GM19238 (cell line): ENCODE data around the gene MYLK4.
"Not testable (repeated sequence)": the region's sequence is repeated elsewhere in the genome, so short reads cannot be mapped to it uniquely, and the experiment has no call there.

Experiments
- DNase-seq: peaks from one replicate; pipeline ENCODE4 v3.0.0; 2011; ENCODE audit warnings: low spot score; ENCODE audit not compliant: insufficient read length

MYLK4 gene

DNA sequence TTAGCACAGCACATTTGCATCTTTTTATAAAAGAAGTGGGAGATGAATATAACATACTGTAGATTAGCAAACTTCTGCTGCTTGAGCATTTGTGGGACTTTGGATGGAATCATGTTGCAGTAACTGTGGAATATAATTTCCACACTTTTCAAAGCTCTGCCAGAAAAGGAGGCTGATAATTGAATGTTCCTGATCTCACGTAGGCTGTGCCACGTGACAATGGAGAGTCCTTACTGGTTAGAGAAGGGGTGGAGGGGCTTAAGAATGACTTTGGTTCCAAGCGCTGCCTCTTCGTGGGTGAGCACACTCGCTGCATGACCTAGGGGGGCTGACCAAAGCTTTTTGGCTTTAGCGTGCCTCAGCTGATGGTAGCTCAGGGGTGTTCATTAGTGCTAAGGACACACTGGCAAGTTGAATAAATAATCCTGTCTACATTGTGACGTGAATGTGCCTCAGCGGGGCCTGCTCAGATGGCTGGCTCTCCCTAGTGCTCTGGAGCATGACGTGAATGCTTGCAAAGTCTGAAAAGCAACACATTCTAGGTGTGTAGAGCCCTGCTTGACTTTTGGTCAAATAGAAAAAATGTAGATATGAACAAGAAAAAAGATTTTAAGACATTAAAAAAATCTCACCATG is 29.5 kb upstream of the MYLK4 start:
- no peak for DNase-seq

GRCh38 chr6:2777249-2777648 is 26.5 kb upstream of the MYLK4 start:
- no peak for DNase-seq

DNA sequence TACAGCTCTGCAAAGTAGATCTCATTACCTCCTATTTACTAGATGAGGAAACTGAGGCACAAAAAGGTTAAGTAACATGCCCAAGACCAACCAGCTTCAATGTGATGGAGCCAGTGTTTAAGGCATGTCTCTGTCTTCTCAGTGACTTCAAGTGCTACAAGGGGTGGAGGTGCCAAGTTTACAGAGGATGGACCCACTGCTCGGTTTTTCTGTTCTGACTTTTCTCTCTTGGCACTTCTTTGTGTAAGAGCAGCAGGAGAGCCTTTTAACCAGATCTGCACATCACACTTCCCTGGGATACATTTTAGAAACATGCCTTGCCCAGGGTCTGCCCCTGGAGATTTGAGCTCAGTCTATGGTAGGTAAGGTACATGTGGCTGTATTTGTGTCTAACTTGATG is 24.3 kb upstream of the MYLK4 start:
- DNase-seq = no peak

DNA sequence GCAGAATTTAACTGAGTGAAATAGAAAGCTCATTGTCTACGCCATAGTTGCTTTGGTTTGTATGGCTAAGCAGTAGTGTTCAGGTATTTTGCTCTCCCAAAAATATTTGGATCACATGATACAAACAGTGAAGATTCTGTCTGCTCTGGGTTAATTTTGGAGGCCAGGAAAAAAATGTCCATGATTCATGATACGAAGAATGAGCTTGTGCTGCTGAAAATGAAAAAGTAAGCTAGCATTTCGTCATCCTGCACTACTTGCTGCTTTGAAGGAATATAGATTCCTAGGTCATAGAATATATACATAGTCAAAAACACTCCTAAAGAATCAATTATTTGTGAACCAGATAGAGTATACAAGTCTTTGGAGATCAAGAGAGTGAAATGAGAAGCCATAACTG is 22.7 kb upstream of the MYLK4 start:
- no peak for DNase-seq

DNA sequence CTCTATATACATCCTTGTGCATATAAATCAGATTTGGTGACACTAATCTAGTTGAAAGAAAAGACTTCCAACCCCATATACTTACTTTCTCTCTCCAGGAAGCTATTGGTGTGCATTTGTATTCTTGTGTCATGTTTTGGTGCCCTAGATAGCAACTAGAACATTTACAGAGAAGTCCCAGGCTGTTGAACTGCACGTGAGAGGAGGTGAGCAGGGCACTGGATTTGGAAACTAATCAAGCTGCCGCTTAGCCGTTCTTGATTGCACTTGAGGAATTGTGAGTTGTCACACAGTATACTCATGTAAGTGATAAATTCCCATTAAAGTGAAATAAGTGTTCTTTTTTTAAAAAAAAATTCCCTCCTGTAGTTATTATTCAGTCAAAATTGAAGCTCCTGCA is 22.1 kb upstream of the MYLK4 start:
- no peak for DNase-seq

- DNase-seq = no peak
These were observed 20.4 kb upstream of the MYLK4 start for GRCh38 chr6:2771079-2771478.

DNA sequence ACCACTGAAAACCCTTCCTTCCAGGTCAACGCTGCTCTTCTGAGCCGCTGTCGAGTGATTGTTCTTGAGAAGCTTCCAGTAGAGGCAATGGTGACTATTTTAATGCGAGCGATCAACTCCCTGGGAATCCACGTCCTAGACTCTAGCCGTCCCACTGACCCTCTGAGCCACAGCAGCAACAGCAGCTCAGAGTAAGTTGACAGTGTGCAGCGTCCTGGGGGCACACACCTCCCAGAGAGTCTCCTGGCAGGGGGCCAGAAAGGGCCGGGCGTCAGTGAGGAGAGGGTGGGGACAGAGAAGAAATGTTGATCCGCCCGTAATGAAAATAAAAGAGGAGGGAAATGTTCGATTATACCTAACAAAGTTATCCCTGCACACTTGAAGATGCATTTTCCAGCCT is 19.4 kb upstream of the MYLK4 start:
- DNase-seq = no peak

DNA sequence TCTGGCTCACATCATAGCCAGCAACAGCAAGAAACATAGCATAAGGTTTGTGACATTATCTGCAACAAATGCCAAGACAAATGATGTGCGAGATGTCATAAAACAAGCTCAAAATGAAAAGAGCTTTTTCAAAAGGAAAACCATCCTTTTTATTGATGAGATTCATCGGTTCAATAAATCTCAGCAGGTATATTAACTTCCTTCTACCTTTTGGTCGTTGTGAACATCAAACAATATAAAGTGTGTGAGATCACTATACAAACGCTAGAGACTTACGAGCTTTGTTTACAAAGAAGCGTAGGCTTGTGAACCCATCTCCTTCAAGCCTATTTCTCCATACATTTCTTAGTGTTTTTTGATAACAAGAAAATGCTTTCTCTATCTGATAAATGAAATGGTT is 18.0 kb upstream of the MYLK4 start:
- no peak for DNase-seq

- DNase-seq = peak; percentile 23
These were observed 17.2 kb upstream of the MYLK4 start for GRCh38 chr6:2767657-2768524.

DNA sequence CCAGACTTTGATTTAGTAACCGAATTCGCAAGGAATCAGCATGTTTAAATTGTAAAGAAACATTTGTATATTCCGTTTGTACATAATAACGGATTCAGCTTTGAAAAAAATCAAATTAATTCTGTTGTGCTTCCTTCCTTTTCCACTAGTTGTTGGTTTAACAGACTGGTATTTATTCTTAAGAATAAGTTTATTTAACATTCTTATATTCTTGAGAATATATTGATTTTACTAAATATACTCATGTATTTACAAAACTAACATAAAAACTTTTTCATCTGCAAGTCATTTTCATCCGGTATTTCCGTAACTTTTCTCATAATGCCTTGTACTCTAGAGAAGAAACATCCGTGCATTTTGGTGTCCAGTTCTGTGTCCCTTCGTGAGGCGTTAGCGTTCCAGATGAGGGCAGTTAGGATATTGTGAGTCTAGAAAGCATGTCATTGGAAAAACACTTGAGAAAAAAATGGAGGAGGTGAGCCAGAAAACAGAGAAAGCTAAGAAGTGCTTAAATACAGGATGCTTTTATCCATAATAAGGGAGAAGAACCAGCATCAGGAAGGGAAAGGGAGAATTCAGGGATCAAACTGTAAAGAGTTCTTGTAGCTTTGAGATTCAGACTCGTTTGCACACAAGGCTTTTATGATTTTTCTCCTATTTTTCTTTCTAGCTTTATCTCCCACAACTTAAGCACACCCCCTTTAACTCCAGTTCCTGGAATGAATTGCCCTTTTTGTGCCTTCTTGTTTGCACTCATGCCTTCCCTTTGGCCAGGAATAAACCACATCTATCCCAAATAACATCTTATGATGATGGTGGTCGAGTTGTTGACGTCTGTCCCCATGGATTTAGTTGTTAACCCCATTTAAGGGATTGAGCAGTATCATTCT is 16.3 kb upstream of the MYLK4 start:
- DNase-seq = no peak

DNA sequence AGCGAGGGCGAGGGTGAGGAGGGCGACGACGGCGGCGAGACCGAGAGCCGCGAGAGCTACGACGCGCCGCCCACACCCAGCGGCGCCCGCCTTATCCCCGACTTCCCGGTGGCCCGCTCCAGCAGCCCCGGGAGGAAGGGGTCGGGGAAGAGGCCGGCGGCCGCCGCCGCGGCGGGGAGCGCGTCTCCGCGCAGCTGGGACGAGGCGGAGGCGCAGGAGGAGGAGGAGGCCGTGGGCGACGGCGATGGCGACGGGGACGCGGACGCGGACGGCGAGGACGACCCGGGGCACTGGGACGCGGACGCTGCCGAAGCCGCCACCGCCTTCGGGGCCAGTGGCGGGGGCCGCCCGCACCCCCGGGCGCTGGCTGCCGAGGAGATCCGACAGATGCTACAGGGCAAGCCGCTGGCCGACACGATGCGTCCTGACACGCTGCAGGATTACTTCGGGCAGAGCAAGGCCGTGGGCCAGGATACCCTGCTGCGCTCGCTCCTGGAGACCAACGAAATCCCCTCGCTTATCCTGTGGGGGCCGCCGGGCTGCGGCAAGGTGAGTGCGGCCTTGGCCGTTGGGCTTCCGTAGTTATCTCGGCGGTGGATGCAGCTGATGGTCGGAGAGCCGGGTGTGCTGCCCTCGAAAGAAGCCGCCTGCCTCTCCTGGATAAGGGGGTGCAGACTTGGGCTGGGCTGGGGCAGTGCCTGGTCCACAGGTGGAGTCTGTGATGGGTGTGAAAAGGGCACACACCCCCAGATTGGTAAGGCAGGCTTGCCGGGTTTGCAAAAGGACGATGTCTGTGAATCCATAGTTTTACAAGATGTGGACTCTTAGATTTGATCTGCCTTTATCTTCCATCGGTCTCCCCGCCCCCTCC is 15.4 kb upstream of the MYLK4 start:
- DNase-seq = peak; percentile 60

- peak; percentile 92 for DNase-seq
These were observed 14.6 kb upstream of the MYLK4 start, which contains the start of gene WRNIP1 for GRCh38 chr6:2765166-2765895. TSS of gene WRNIP1 (plus strand) at chr6:2765393. CDS start at chr6:2765623, 230 bp downstream.

- DNase-seq = peak; percentile 25
These were observed 14.0 kb upstream of the MYLK4 start for GRCh38 chr6:2764610-2765165.

DNA sequence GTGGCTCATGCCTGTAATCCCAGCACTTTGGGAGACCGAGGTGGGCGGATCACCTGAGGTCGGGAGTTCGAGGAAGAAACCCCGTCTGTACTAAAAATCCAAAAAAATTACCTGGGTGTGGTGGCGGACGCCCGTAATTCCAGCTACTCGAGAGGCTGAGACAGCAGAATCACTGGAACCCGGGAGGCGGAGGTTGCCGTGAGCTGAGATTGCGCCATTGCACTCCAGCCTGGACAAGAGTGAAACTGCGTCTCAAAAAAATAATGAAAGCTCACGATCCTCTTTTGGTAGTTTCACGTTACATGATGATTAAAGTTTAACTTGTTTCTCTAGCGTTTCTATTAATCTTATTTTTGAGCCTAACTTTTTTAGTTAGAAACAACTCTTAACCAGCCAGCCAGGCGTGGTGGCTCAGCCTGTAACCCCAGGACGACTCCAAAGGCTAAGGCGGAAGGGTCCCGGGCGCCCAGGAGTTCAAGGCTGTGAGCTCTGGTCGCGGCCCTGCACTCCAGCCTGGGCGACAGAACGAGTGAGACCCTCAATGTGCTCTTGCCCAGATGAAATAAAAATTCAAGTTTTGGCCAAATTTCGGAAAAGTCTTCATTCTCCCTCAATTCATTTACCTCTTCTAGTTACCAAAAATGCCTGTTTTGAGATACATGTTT is 13.3 kb upstream of the MYLK4 start:
- DNase-seq = no peak

DNA sequence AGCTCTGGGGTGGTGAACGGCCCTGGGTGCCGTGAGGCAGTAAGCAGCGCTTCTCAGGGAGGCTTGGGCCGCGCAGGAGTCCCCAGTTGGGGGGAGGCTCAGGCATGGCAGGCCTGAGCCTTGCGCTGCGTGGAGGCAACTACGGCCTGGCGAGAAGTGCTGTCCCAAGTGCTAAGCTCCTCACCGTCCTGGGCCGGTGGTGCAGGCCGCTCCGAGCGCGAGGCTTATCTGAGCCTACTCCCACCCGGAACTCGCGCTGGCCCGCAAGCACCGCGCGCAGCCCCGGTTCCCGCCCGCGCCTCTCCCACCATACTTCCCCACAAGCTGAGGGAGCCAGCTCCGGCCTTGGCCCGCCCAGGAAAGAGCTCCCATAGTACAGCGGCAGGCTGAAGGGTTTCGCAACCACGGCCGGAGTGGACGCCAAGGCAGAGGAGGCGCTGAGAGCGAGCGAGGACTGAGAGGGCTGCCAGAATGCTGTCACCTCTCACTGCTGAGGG is 12.7 kb upstream of the MYLK4 start:
- DNase-seq = no peak

DNA sequence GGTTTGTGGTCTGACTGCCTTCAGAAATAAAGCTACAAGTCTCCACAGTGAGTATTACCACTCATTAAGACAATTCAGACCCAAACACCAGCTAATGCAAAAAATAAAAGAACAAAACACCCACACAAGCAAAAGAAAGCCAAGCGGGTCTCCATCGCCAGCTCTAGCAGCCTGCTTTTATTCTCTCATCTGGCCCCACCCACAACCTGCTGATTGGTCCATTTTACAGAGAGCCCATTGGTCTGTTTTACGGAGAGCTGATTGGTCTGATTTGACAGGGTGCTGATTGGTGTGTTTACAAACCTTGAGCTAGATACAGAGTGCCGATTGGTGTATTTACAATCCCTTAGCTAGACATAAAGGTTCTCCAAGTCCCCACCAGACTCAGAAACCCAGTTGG is 12.1 kb upstream of the MYLK4 start:
- not testable (repeated sequence) for DNase-seq

DNA sequence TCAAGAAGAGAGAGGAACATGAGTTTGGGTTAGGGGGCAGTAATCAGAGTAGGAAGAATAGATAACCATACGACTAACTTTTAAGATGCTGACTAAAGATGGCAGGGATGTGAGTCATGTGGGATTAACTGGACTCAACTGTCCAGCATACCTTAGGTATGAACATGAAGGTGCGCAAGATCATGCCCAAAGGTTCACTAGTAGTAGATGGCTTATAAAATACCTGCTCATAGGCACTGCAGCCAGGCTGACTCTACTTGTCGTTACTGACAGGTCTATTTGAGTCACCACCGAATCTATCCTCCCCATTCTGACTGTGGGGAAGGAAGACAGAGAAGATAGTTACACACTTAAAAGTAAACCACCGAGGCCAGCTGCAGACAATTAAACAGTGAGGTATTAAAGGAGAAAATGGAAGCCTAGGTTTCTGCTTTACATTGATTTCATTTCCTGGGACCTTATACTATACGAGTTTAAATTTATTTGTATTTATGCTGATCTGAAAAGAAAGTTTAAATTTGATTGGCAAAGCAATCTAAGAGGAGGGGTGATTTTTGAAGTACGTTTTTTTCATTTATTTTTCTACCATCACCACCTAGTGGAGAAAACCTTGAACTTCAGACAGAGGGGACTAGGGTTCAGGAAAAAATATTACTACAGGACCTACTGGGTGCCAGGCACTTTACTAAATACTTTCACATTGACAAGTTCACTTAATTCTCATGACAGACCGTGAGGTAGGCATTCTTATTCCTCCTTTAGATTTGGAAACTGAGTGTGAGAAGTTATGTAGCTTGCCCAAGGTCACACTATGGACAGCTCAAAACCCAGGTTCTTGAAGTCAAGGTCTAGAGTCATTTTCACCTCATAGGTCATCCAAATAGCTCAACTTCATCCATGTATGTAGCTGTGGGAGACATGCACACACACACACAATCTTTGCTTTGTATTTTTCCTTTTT is 10.4 kb upstream of the MYLK4 start:
- no peak for DNase-seq

DNA sequence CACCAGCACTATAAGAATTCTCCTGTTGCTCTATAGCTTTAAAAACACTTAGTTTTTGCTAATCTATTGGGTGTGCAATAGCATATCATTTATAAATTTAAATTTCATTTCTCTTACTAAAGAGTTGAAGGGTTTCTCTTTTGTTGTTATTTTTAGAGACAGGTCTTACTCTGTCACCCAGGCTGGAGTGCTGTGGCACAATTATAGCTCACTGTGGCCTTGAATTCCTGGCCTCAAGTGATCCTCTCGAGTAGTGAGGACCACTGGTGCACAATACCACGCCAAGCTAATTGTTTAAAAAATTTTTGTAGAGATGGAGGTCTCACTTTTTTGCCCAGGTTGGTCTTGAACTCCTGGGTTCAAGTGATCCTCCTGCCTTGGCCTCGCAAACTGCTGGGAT is 8.3 kb upstream of the MYLK4 start:
- DNase-seq = no peak
